K562 (cell line): ENCODE data around the gene DENND6A. TPM values are rescaled to one million over a fixed set of nuclear protein-coding genes. Genes with fewer than 3 reads are reported as not detected.

Source experiments
- CBFA2T3 ChIP-seq: fragments of 450-650 bp; IDR thresholded peaks from 2 replicates; pipeline ENCODE4 v1.6.1; 2017
- E2F1 ChIP-seq: sonication (generic); formaldehyde crosslinking; IDR thresholded peaks from 2 replicates; pipeline ENCODE4 v1.8.1; 2023; ENCODE audit warnings: mild to moderate bottlenecking, missing genetic modification reagents, moderate library complexity
- ELK3 ChIP-seq: fragments of 450-650 bp; formaldehyde crosslinking; IDR thresholded peaks from 2 replicates; pipeline ENCODE4 v1.4.0; 2020; ENCODE audit warnings: mild to moderate bottlenecking
- ETS2 ChIP-seq: IDR thresholded peaks from 2 replicates; pipeline ENCODE4 v1.6.1; 2016; ENCODE audit warnings: borderline replicate concordance, missing genetic modification characterization, mild to moderate bottlenecking, moderate library complexity, missing compliant biosample characterization; ENCODE audit not compliant: poor library complexity, severe bottlenecking
- HDAC6 ChIP-seq: IDR thresholded peaks from 2 replicates; pipeline ENCODE4 v1.6.1; 2012; ENCODE audit warnings: low read depth, mild to moderate bottlenecking, control low read depth, inconsistent platforms, low read length, moderate library complexity
- MTF1 ChIP-seq: fragments of 250-450 bp; sonication (Bioruptor Pico); IDR thresholded peaks from 2 replicates; pipeline ENCODE4 v1.9.0; 2021; ENCODE audit warnings: moderate library complexity, mild to moderate bottlenecking, inconsistent platforms, borderline replicate concordance
- NFIX ChIP-seq: fragments of 250-450 bp; sonication (Bioruptor Pico); IDR thresholded peaks from 2 replicates; pipeline ENCODE4 v1.4.0; 2020; ENCODE audit warnings: low read depth, mild to moderate bottlenecking, moderate library complexity
- RREB1 ChIP-seq: fragments of 250-450 bp; sonication (Bioruptor Pico); IDR thresholded peaks from 2 replicates; pipeline ENCODE4 v1.4.0; 2020
- SMARCC2 ChIP-seq: fragments of 450-650 bp; IDR thresholded peaks from 2 replicates; pipeline ENCODE4 v1.6.1; 2017; ENCODE audit warnings: antibody characterized with exemption, moderate library complexity, mild to moderate bottlenecking, low read depth
- TAF7 ChIP-seq: fragments of 450-650 bp; IDR thresholded peaks from 2 replicates; pipeline ENCODE4 v1.6.1; 2016; ENCODE audit warnings: missing genetic modification characterization, missing compliant biosample characterization
- TGIF2 ChIP-seq: sonication (generic); formaldehyde crosslinking; IDR thresholded peaks from 2 replicates; pipeline ENCODE4 v1.8.1; 2022; ENCODE audit warnings: mild to moderate bottlenecking, missing genetic modification reagents, moderate library complexity
- TRIM25 ChIP-seq: fragments of 450-650 bp; IDR thresholded peaks from 2 replicates; pipeline ENCODE4 v1.7.0; 2016; ENCODE audit warnings: borderline replicate concordance
- ZKSCAN1 ChIP-seq: fragments of 150-350 bp; IDR thresholded peaks from 2 replicates; pipeline ENCODE4 v1.6.1; 2016; ENCODE audit warnings: low read depth, low read length
- ZNF445 ChIP-seq: fragments of 250-450 bp; sonication (Bioruptor Pico); IDR thresholded peaks from 2 replicates; pipeline ENCODE4 v1.4.0; 2020; ENCODE audit warnings: low read depth, mild to moderate bottlenecking, moderate library complexity
- polyA plus RNA-seq, 8 experiments: library from polyadenylated mRNA; depleted of rRNA in 4 of 8; stranded (reverse) in 5 of 8; unstranded in 3 of 8; fragments of >200 nt; fragmentation: Nextera tagmentation in 2 of 8; fragmentation: Illumina TruSeq in 1 of 8; extraction: Ambion mirVana in 2 of 8; extraction: Trizol in 1 of 8; gene quantifications; 2 replicates each; pipeline versions ENCODE4 v1.2.1 to v1.2.3, GENCODE V29; 2011 to 2014; ENCODE audit warnings: inconsistent platforms in 1 of 8, missing spikeins in 1 of 8
- total RNA-seq, 7 experiments: library from RNA; depleted of rRNA in 6 of 7; stranded (reverse); fragments of >200 nt in 6 of 7; fragmentation: Illumina TruSeq in 2 of 7; extraction: Trizol in 2 of 7; gene quantifications; 2 replicates each; pipeline versions ENCODE4 v1.2.1 to v1.2.3, GENCODE V29; 2011 to 2021; ENCODE audit warnings: low replicate concordance in 1 of 7

DENND6A gene
- total and polyA plus RNA-seq, 9 of the 15 experiments (the other 6 are each of a cell fraction or from before 2014, with no cell fraction given) = 1.5 to 12.7 (median 7.1) TPM

GRCh38 chr3:57652203-57652602, 40.7 kb downstream of the DENND6A start (continued):
- TF ChIP-seq RREB1 (CRISPR knock-in tag) (no peak), TAF7 (no peak), NFIX (CRISPR knock-in tag) (no peak), ELK3 (CRISPR knock-in tag) (no peak), ZNF445 (CRISPR knock-in tag) (no peak), MTF1 (CRISPR knock-in tag) (no peak), HDAC6 (no peak), SMARCC2 (no peak), ZKSCAN1 (no peak), ETS2 (tag) (no peak), TGIF2 (no peak), E2F1 (no peak), CBFA2T3 (no peak), TRIM25 (no peak)
